MCF 10A (cell line): ENCODE data around the gene TRAK1. TPM values are rescaled to one million over a fixed set of nuclear protein-coding genes. Genes with fewer than 3 reads are reported as not detected.
"Not testable (repeated sequence)": the region's sequence is repeated elsewhere in the genome, so short reads cannot be mapped to it uniquely, and the experiment has no call there.

Source experiments
- BruUV-seq: library from RNA; stranded (reverse); fragments of 400-500 nt; replicated peaks from 2 replicates; lab custom pipeline; 2021; lab: Mats Ljungman, UMichigan
- CTCF ChIA-PET: fragments of 300-600 bp; sonication (Branson Sonifier 250); formaldehyde crosslinking; extraction: SDS; loops from one replicate; lab custom pipeline; 2021; ENCODE audit warnings: antibody characterized with exemption, inconsistent platforms; lab: Yijun Ruan, JAX
- POLR2A ChIA-PET: fragments of 300-600, 350-650 bp; sonication (Branson Sonifier 250); formaldehyde crosslinking; extraction: SDS; loops from one replicate; lab custom pipeline; 2020; ENCODE audit warnings: antibody characterized with exemption, inconsistent platforms; lab: Yijun Ruan, JAX
- DNase-seq: peaks from one replicate; pipeline ENCODE4 v3.0.0-alpha.2; 2018; ENCODE audit not compliant: unreplicated experiment
- H3K27ac Mint-ChIP-seq: one replicate; pipeline ENCODE4 v1.8.0; 2022; ENCODE audit warnings: mild to moderate bottlenecking, low read depth, mixed read lengths; ENCODE audit not compliant: unreplicated experiment
- H3K27me3 Mint-ChIP-seq: one replicate; pipeline ENCODE4 v1.8.0; 2022; ENCODE audit warnings: mixed read lengths; ENCODE audit not compliant: insufficient read depth, unreplicated experiment
- H3K36me3 Mint-ChIP-seq: one replicate; pipeline ENCODE4 v1.8.0; 2022; ENCODE audit warnings: mild to moderate bottlenecking, moderate library complexity, mixed read lengths; ENCODE audit not compliant: insufficient read depth, unreplicated experiment
- H3K4me1 Mint-ChIP-seq: one replicate; pipeline ENCODE4 v1.8.0; 2022; ENCODE audit warnings: mixed read lengths; ENCODE audit not compliant: insufficient read depth, unreplicated experiment
- H3K4me3 Mint-ChIP-seq: one replicate; pipeline ENCODE4 v1.8.0; 2022; ENCODE audit warnings: mild to moderate bottlenecking, moderate library complexity, mixed read lengths; ENCODE audit not compliant: unreplicated experiment
- H3K9me3 Mint-ChIP-seq: one replicate; pipeline ENCODE4 v1.8.0; 2022; ENCODE audit warnings: mixed read lengths; ENCODE audit not compliant: unreplicated experiment
- intact Hi-C: fragments of 100-400 bp; cut with micrococcal nuclease; formaldehyde crosslinking; loops from 2 replicates; pipeline ENCODE4 v1.14.1; 2022
- total RNA-seq: library from RNA; stranded (reverse); gene quantifications from 2 replicates; pipeline ENCODE4 v1.2.3, GENCODE V29; 2022
- TF ChIP-seq, protein P1 (sequence below): fragments of 200-600 bp; IDR thresholded peaks from one replicate; pipeline ENCODE4 v1.8.0; 2022; ENCODE audit warnings: antibody characterized with exemption, mild to moderate bottlenecking; ENCODE audit not compliant: unreplicated experiment

TRAK1 gene
- total RNA-seq, 1 experiment from 2014 or later: 33.2 TPM

DNA sequence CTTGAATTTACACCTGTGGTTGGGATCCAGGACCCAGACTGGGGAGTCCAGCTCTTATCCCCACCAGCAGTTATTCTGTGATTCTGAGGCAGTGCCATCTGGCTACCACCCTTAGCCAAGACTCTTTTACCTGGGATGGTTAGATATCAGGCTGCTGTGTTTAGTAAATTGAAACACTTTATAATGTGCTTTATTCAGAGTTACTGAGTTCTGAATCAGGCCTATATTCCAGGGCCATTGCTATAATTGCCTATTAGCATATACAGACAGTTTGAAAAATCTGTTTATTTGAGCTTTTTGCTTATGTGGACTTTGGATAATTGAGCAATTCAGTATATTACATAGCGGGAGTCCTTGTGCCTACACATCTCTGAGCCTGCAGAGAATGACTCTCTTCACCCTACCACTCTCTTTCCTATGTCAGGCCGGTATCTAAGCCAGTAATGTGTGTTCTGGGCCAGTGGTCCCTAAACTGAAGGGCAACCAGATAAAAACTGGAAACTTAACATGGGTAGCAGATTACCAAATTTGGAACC lies 45.4 kb upstream of the TRAK1 start:
- no TSS peak for BruUV-seq
- Mint-ChIP-seq H3K9me3 (no peaks in the 10 kb centered on the region), H3K4me3 (no peak overlapping the region), H3K27ac (peak overlapping the region; percentile 49), H3K27me3 (no peaks in the 10 kb centered on the region), H3K36me3 (no peaks in the 10 kb centered on the region), H3K4me1 (peaks cover 10% of the 10 kb centered on the region)
- ChIA-PET POLR2A (interaction anchor here (0.6 to 4.2 kb wide), 10 partner anchors 9 to 77 kb away, joined by 3 to 18 read pairs (median 5); no protein-coding TSS in a partner anchor), CTCF (interaction anchor here (0.5 to 1.3 kb wide), 5 partner anchors 9 to 738 kb away, joined by 3 to 5 read pairs (median 3); no protein-coding TSS in a partner anchor)
- no peak for DNase-seq
- intact Hi-C loops: no loop called here
- TF ChIP-seq, protein P1, sequence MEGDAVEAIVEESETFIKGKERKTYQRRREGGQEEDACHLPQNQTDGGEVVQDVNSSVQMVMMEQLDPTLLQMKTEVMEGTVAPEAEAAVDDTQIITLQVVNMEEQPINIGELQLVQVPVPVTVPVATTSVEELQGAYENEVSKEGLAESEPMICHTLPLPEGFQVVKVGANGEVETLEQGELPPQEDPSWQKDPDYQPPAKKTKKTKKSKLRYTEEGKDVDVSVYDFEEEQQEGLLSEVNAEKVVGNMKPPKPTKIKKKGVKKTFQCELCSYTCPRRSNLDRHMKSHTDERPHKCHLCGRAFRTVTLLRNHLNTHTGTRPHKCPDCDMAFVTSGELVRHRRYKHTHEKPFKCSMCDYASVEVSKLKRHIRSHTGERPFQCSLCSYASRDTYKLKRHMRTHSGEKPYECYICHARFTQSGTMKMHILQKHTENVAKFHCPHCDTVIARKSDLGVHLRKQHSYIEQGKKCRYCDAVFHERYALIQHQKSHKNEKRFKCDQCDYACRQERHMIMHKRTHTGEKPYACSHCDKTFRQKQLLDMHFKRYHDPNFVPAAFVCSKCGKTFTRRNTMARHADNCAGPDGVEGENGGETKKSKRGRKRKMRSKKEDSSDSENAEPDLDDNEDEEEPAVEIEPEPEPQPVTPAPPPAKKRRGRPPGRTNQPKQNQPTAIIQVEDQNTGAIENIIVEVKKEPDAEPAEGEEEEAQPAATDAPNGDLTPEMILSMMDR: no peak

DNA sequence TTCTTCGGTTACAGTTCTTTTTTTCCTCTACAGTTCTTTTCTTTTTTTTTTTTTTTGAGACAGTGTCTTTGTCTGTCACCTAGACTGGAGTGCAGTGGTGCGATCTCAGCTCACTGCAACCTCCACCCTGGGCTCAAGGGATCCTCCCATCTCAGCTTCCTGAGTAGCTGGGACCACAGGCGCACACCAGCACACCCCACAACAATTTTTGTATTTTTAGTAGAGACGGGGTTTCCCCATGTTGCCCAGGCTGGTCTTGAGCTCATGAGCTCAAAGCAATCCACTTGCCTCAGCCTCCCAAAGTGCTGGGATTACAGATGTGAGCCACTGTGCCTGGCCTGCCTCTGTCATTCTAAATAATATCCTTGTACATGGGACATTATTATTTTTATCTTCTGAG lies 42.6 kb upstream of the TRAK1 start:
- ChIA-PET CTCF (interaction anchor here (0.9 kb wide), 1 partner anchor 52 kb away, joined by 3 read pairs; no protein-coding TSS in a partner anchor), POLR2A (interaction anchor here (1.9 kb wide), 1 partner anchor 13 kb away, joined by 4 read pairs; no protein-coding TSS in a partner anchor)
- BruUV-seq, H3K4me3 Mint-ChIP-seq, DNase-seq, H3K27me3 Mint-ChIP-seq, H3K27ac Mint-ChIP-seq, intact Hi-C loops, H3K36me3 Mint-ChIP-seq, H3K4me1 Mint-ChIP-seq, H3K9me3 Mint-ChIP-seq: not testable (repeated sequence)

GRCh38 chr3:42050126-42050525 lies 41.0 kb upstream of the TRAK1 start:
- Mint-ChIP-seq H3K4me1 (peaks cover 19% of the 10 kb centered on the region), H3K27me3 (no peaks in the 10 kb centered on the region), H3K9me3 (no peaks in the 10 kb centered on the region), H3K27ac (no peak overlapping the region), H3K36me3 (no peaks in the 10 kb centered on the region), H3K4me3 (no peak overlapping the region)
- ChIA-PET POLR2A (interaction anchor here (0.7 to 2.1 kb wide), 2 partner anchors 12 to 29 kb away, joined by 3 to 9 read pairs; no protein-coding TSS in a partner anchor), CTCF (interaction anchor here (0.7 kb wide), 1 partner anchor 1012 kb away, joined by 4 read pairs; no protein-coding TSS in a partner anchor)
- DNase-seq: no peak
- BruUV-seq: no TSS peak
- intact Hi-C loops: no loop called here
- TF ChIP-seq, protein P1: no peak

GRCh38 chr3:42051384-42052131 lies 39.6 kb upstream of the TRAK1 start:
- DNase-seq: no peak
- Mint-ChIP-seq H3K27me3 (no peaks in the 10 kb centered on the region), H3K9me3 (no peaks in the 10 kb centered on the region), H3K27ac (no peak overlapping the region), H3K4me3 (no peak overlapping the region), H3K4me1 (peaks cover 27% of the 10 kb centered on the region), H3K36me3 (no peaks in the 10 kb centered on the region)
- intact Hi-C loops: no loop called here
- TF ChIP-seq, protein P1: no peak
- CTCF ChIA-PET: interaction anchor here (0.6 kb wide), 1 partner anchor 27 kb away, joined by 3 read pairs; no protein-coding TSS in a partner anchor
- no TSS peak for BruUV-seq
- POLR2A ChIA-PET: interaction anchor here (0.7 to 1.9 kb wide), 3 partner anchors 10 to 32 kb away, joined by 3 to 6 read pairs (median 3); no protein-coding TSS in a partner anchor
